Gastroesophageal sphincter (tissue), 4 donors: ENCODE measurements around the gene TMEM170B. TPM values are rescaled to one million over a fixed set of nuclear protein-coding genes. Genes with fewer than 3 reads are reported as not detected.

Source experiments
- ATAC-seq: fragments of 150-250 bp; one replicate; pipeline ENCODE4 v1.9.1; 2016; ENCODE audit warnings: mild to moderate bottlenecking, moderate library complexity
- H3K27ac ChIP-seq, 4 donors: fragments of 200-600 bp; sonication (generic) in 3 of 4; 1 replicate in 3 of 4; 2 replicates in 1 of 4; pipeline ENCODE4 v1.5.1; 2016 to 2019
- H3K27me3 ChIP-seq: fragments of 200-600 bp; sonication (generic); one replicate; pipeline ENCODE4 v1.5.1; 2019
- H3K36me3 ChIP-seq, 2 donors: fragments of 200-600 bp; sonication (generic); one replicate each; pipeline ENCODE4 v1.5.1; 2019; ENCODE audit warnings: control low read depth in 1 of 2
- H3K4me1 ChIP-seq, 3 donors: fragments of 200-600 bp; sonication (generic); 1 replicate in 2 of 3; 2 replicates in 1 of 3; pipeline ENCODE4 v1.5.1; 2016 to 2019; ENCODE audit warnings: control low read depth in 2 of 3
- H3K4me3 ChIP-seq, 2 donors: fragments of 200-600 bp; sonication (generic); one replicate each; pipeline ENCODE4 v1.5.1; 2019; ENCODE audit warnings: mild to moderate bottlenecking in 1 of 2, moderate library complexity in 1 of 2
- H3K9me3 ChIP-seq, 3 donors: fragments of 200-600 bp; sonication (generic); one replicate each; pipeline ENCODE4 v1.5.1; 2017 to 2019; ENCODE audit warnings: control low read depth in 2 of 3
- CTCF ChIP-seq, 4 experiments: fragments of 200-600 bp in 2 of 4; fragments of 450-650 bp in 2 of 4; sonication (generic) in 1 of 4; IDR thresholded peaks; one replicate each; pipeline ENCODE4 v1.5.1; 2017 to 2019; ENCODE audit warnings: antibody characterized with exemption in 4 of 4, mild to moderate bottlenecking in 2 of 4, moderate library complexity in 2 of 4
- EP300 ChIP-seq: sonication (generic); formaldehyde crosslinking; IDR thresholded peaks from one replicate; pipeline ENCODE4 v1.6.1; 2017; ENCODE audit warnings: antibody characterized with exemption, mild to moderate bottlenecking
- POLR2A ChIP-seq, 2 donors: fragments of 450-650 bp; IDR thresholded peaks; one replicate each; pipeline ENCODE4 v1.6.1; 2017; ENCODE audit warnings: antibody characterized with exemption in 2 of 2, mild to moderate bottlenecking in 2 of 2, moderate library complexity in 1 of 2
- POLR2AphosphoS5 ChIP-seq: sonication (generic); formaldehyde crosslinking; IDR thresholded peaks from one replicate; pipeline ENCODE4 v1.6.1; 2017; ENCODE audit warnings: antibody characterized with exemption
- WGBS, 2 donors: methylation state at CpG; one replicate each; pipeline ENCODE4 v1.1.5; 2018; ENCODE audit warnings: low coverage in 1 of 2; 5-methylcytosine and 5-hydroxymethylcytosine counted together
- total RNA-seq, 4 donors: library from RNA; depleted of rRNA; stranded (reverse); fragments of >200 nt; gene quantifications; one replicate each; pipeline ENCODE4 v1.1.0, GENCODE V29; 2016

The TMEM170B gene
- total RNA-seq, 4 donors from 2014 or later: 8.0 to 8.6 (median 8.3) TPM

GRCh38 chr6:11522812-11523605 is 14.5 kb upstream of the TMEM170B start:
- no peak overlapping the region for H3K27ac ChIP-seq
- 93 to 100% methylated on average over 4 of the region's 4 CpGs for WGBS, 2 donors
- H3K27me3 ChIP-seq: no peaks in the 10 kb centered on the region
- H3K36me3 ChIP-seq: no peaks in the 10 kb centered on the region
- H3K4me1 ChIP-seq: peaks cover 0 to 18% (median 5%) of the 10 kb centered on the region in 3 donors
- H3K4me3 ChIP-seq: no peak overlapping the region
- H3K9me3 ChIP-seq: peaks cover 0 to 4% (median 0%) of the 10 kb centered on the region in 3 donors
- TF ChIP-seq POLR2AphosphoS5 (no peak), POLR2A (IDR thresholded peaks at IDR 0.05) (no peak), EP300 (no peak), CTCF (IDR thresholded peaks at IDR 0.05) (no peak)
- peak; percentile 39 for ATAC-seq

DNA sequence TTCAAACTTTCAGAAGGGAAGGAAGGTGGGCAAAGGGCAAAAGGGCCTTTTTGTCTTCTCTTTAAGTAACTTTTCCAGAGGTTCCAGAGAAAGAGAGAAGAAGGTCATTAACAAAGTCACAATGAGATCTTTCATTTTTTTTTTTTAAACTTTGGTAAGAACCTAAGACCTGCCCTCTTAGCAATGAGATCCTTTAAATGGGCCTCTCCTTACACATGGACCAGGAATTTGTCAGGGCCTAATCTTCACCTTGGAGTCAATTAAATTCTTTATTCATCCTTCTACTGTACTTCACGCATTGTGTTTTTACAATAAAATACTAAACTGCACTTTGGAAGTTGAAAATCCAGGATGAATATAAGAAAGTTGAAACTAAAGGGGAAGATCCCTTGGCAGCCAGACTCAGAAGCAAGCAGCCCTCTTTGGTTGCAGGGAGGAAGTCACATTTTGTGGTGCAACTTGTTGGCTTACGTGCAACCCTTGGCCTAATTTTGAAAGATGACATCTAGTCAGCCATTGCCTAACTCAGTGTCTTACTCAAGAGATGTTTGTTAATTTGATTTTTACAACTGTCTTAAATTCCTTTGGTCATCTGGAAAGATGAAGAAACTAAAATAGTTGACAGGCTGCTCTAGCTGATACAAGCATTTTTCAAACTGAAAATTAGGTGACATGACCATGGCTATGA is 11.9 kb upstream of the TMEM170B start:
- peaks cover 0 to 18% (median 5%) of the 10 kb centered on the region in 3 donors for H3K4me1 ChIP-seq
- no peak overlapping the region for H3K4me3 ChIP-seq
- no peaks in the 10 kb centered on the region for H3K36me3 ChIP-seq
- TF ChIP-seq POLR2AphosphoS5 (peak; percentile 73), POLR2A (IDR thresholded peaks at IDR 0.05) (no peak)
- no peaks in the 10 kb centered on the region for H3K9me3 ChIP-seq
- peak; percentile 90 for ATAC-seq
- WGBS, 2 donors: 50 to 88% methylated on average over 2 of the region's 2 CpGs
- H3K27ac ChIP-seq: peak overlapping the region in 2 of 4 donors; percentile 27 to 29
- no peaks in the 10 kb centered on the region for H3K27me3 ChIP-seq

DNA sequence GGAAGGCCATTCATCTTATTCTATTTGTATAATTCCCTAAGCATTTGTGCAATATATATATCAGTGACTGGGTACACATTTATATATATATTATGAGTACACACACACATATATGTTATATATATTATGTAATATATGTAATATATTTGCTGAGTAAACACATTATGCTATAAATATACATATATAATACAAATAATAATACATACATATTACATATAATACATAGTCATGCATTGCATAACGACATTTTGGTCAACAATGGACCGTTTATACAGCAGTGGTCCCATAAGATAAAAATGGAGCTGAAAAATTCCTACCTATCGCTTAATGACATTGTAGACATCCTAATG is 11.4 kb upstream of the TMEM170B start:
- no peak for ATAC-seq
- Histone ChIP-seq H3K27me3 (no peaks in the 10 kb centered on the region), H3K9me3 (no peaks in the 10 kb centered on the region), H3K4me3 (no peak overlapping the region), H3K27ac (no peak overlapping the region), H3K36me3 (no peaks in the 10 kb centered on the region), H3K4me1 (peaks cover 0 to 17% (median 5%) of the 10 kb centered on the region in 3 donors)
- no peak for TF ChIP-seq POLR2A (IDR thresholded peaks at IDR 0.05)
- TF ChIP-seq POLR2AphosphoS5: no peak
- TF ChIP-seq CTCF (IDR thresholded peaks at IDR 0.05): no peak
- no peak for TF ChIP-seq EP300
- WGBS, 2 donors: 64 to 93% methylated on average over 3 of the region's 3 CpGs

- no peak overlapping the region for H3K27ac ChIP-seq
- H3K36me3 ChIP-seq: no peaks in the 10 kb centered on the region
- H3K4me3 ChIP-seq: no peak overlapping the region
- H3K9me3 ChIP-seq: no peaks in the 10 kb centered on the region
- H3K4me1 ChIP-seq: peaks cover 0 to 5% (median 2%) of the 10 kb centered on the region in 3 donors
- no peak for TF ChIP-seq POLR2AphosphoS5
- no peak for TF ChIP-seq CTCF (IDR thresholded peaks at IDR 0.05)
- no peak for TF ChIP-seq EP300
- TF ChIP-seq POLR2A (IDR thresholded peaks at IDR 0.05): no peak
- no peak for ATAC-seq
- H3K27me3 ChIP-seq: no peaks in the 10 kb centered on the region
These were observed 10.2 kb upstream of the TMEM170B start for GRCh38 chr6:11527274-11527870.

DNA sequence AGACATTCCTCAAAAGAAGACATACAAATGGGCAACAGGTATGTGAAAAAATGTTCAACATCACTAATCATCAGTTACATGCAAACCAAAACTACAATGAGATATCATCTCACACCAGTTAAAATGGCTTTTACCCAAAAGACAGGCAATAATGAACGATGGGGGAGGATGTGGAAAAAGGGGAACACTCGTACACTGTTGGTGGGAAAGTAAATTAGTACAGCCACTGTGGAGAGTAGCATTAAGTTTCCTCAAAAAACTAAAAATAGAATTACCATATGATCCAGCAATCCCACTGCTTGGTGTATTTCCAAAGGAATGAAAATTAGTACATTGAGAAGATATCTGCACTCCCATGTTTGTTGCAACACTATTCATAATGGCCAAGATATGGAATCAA is 8.6 kb upstream of the TMEM170B start:
- no peak for TF ChIP-seq POLR2A (IDR thresholded peaks at IDR 0.05)
- no peak for TF ChIP-seq CTCF (IDR thresholded peaks at IDR 0.05)
- no peak for TF ChIP-seq EP300
- TF ChIP-seq POLR2AphosphoS5: no peak
- WGBS, 2 donors: 76 to 84% methylated on average over 2 of the region's 2 CpGs
- H3K27ac ChIP-seq: no peak overlapping the region
- no peaks in the 10 kb centered on the region for H3K9me3 ChIP-seq
- no peaks in the 10 kb centered on the region for H3K36me3 ChIP-seq
- H3K4me1 ChIP-seq: no peaks in the 10 kb centered on the region
- ATAC-seq: no peak
- no peak overlapping the region for H3K4me3 ChIP-seq
- H3K27me3 ChIP-seq: no peaks in the 10 kb centered on the region
